Measurements from ENCODE around the gene COL3A1. TPM values are rescaled to one million over a fixed set of nuclear protein-coding genes. Genes with fewer than 3 reads are reported as not detected.
A peak's percentile ranks its signal among the peaks of the same experiment; 100 is the strongest.

COL3A1 gene
- polyA plus RNA-seq, 1 experiment = 1,396 TPM

GRCh38 chr2:188984680-188985079, 10.5 kb downstream of the COL3A1 start:
- CTCF ChIA-PET = interaction anchor here (0.6 to 4.1 kb wide), 11 partner anchors 10 to 465 kb away, joined by 3 to 56 read pairs (median 4); partner anchors contain the start of gene COL3A1
- Histone ChIP-seq H3K4me3 (ENCODE audit: low read depth, low read length) (no peak overlapping the region), H3K27ac (ENCODE audit: low read depth, low read length) (no peak overlapping the region), H3K9me3 (ENCODE audit: control insufficient read depth, insufficient read depth, low read length) (no peaks in the 10 kb centered on the region), H3K27me3 (ENCODE audit: control insufficient read depth, insufficient read depth, low read length) (no peaks in the 10 kb centered on the region)
- peak; percentile 76 for DNase-seq (ENCODE audit: low read depth, low spot score)
- POLR2A ChIA-PET = interaction anchor here (0.6 to 1.6 kb wide), 3 partner anchors 20 to 62 kb away, joined by 3 to 4 read pairs (median 4); no protein-coding TSS in a partner anchor
- TF ChIP-seq, protein P1, sequence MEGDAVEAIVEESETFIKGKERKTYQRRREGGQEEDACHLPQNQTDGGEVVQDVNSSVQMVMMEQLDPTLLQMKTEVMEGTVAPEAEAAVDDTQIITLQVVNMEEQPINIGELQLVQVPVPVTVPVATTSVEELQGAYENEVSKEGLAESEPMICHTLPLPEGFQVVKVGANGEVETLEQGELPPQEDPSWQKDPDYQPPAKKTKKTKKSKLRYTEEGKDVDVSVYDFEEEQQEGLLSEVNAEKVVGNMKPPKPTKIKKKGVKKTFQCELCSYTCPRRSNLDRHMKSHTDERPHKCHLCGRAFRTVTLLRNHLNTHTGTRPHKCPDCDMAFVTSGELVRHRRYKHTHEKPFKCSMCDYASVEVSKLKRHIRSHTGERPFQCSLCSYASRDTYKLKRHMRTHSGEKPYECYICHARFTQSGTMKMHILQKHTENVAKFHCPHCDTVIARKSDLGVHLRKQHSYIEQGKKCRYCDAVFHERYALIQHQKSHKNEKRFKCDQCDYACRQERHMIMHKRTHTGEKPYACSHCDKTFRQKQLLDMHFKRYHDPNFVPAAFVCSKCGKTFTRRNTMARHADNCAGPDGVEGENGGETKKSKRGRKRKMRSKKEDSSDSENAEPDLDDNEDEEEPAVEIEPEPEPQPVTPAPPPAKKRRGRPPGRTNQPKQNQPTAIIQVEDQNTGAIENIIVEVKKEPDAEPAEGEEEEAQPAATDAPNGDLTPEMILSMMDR (IDR thresholded peaks at IDR 0.05; ENCODE audit: low read depth, low read length) = no peak

- CTCF ChIA-PET = interaction anchor here (0.6 kb wide), 1 partner anchor 706 kb away, joined by 4 read pairs; no protein-coding TSS in a partner anchor
- DNase-seq (ENCODE audit: low read depth, low spot score) = no peak
- TF ChIP-seq, protein P1 (IDR thresholded peaks at IDR 0.05; ENCODE audit: low read depth, low read length) = no peak
- POLR2A ChIA-PET = no interaction called here
- no peaks in the 10 kb centered on the region for H3K9me3 ChIP-seq (ENCODE audit: control insufficient read depth, insufficient read depth, low read length)
- no peak overlapping the region for H3K4me3 ChIP-seq (ENCODE audit: low read depth, low read length)
- no peak overlapping the region for H3K27ac ChIP-seq (ENCODE audit: low read depth, low read length)
- H3K27me3 ChIP-seq (ENCODE audit: control insufficient read depth, insufficient read depth, low read length) = no peaks in the 10 kb centered on the region
Observed at GRCh38 chr2:188986839-188987238, 12.7 kb downstream of the COL3A1 start.

DNA sequence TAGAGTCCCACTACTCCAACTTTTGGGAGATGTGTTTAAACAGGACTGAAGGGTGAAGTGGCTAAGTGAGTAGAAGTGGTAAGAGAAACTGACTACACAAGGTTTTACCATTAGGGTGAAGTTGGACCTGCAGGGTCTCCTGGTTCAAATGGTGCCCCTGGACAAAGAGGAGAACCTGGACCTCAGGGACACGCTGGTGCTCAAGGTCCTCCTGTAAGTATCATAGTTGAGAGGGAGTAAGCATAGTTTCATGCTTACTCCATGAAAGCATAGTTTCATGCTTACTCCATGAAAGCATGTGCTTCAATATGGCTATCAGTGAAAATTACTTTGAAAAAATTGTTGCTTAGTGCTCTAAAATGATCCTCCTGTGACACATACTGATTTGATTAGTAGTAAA, 19.1 kb downstream of the COL3A1 start:
- no peak for DNase-seq (ENCODE audit: low read depth, low spot score)
- ChIA-PET POLR2A (no interaction called here), CTCF (no interaction called here)
- Histone ChIP-seq H3K9me3 (ENCODE audit: control insufficient read depth, insufficient read depth, low read length) (no peaks in the 10 kb centered on the region), H3K4me3 (ENCODE audit: low read depth, low read length) (no peak overlapping the region), H3K27ac (ENCODE audit: low read depth, low read length) (no peak overlapping the region), H3K27me3 (ENCODE audit: control insufficient read depth, insufficient read depth, low read length) (no peaks in the 10 kb centered on the region)
- TF ChIP-seq, protein P1 (IDR thresholded peaks at IDR 0.05; ENCODE audit: low read depth, low read length) = no peak

GRCh38 chr2:188997263-188997662, 23.1 kb downstream of the COL3A1 start:
- Histone ChIP-seq H3K9me3 (ENCODE audit: control insufficient read depth, insufficient read depth, low read length) (no peaks in the 10 kb centered on the region), H3K4me3 (ENCODE audit: low read depth, low read length) (no peak overlapping the region), H3K27ac (ENCODE audit: low read depth, low read length) (no peak overlapping the region), H3K27me3 (ENCODE audit: control insufficient read depth, insufficient read depth, low read length) (no peaks in the 10 kb centered on the region)
- DNase-seq (ENCODE audit: low read depth, low spot score) = no peak
- CTCF ChIA-PET = no interaction called here
- TF ChIP-seq, protein P1 (IDR thresholded peaks at IDR 0.05; ENCODE audit: low read depth, low read length) = no peak
- POLR2A ChIA-PET = no interaction called here

DNA sequence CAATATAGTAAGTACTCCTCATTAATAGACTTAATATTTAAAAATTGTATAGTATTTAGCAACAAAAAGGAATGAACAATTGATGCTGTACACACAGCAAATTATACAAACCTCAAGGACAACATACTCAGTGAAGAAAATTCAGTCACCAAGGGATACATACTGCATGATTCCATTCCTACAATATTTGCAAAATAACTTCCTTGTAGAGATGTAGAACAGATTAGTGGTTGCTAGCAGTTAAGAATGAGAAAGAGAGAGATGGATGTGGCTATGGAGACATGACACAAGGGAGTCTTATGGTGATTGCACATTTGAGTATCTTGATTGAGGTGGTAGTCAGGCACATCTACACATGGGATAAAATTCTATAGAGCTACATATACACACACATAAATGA, 26.0 kb downstream of the COL3A1 start:
- no peak for DNase-seq (ENCODE audit: low read depth, low spot score)
- Histone ChIP-seq H3K27me3 (ENCODE audit: control insufficient read depth, insufficient read depth, low read length) (no peaks in the 10 kb centered on the region), H3K9me3 (ENCODE audit: control insufficient read depth, insufficient read depth, low read length) (no peaks in the 10 kb centered on the region), H3K4me3 (ENCODE audit: low read depth, low read length) (no peak overlapping the region), H3K27ac (ENCODE audit: low read depth, low read length) (no peak overlapping the region)
- ChIA-PET POLR2A (no interaction called here), CTCF (no interaction called here)
- TF ChIP-seq, protein P1 (IDR thresholded peaks at IDR 0.05; ENCODE audit: low read depth, low read length) = no peak
